Chondrocyte (in vitro differentiated cells): ENCODE measurements around the gene ZNF732. TPM values are rescaled to one million over a fixed set of nuclear protein-coding genes. Genes with fewer than 3 reads are reported as not detected.

Experiments used
- DNase-seq: peaks from one replicate; pipeline ENCODE4 v3.0.0; 2021; ENCODE audit warnings: mixed read lengths, low spot score
- H3K27ac Mint-ChIP-seq: one replicate; pipeline ENCODE4 v1.8.0; 2021; ENCODE audit warnings: mild to moderate bottlenecking, moderate library complexity, mixed read lengths; ENCODE audit not compliant: unreplicated experiment
- H3K27me3 Mint-ChIP-seq: 2 replicates; pipeline ENCODE4 v1.8.0; 2021; ENCODE audit warnings: low read depth, mixed read lengths
- H3K36me3 Mint-ChIP-seq: 2 replicates; pipeline ENCODE4 v1.8.0; 2021; ENCODE audit warnings: low read depth, mixed read lengths
- H3K4me1 Mint-ChIP-seq: 2 replicates; pipeline ENCODE4 v1.8.0; 2021; ENCODE audit warnings: low read depth, mild to moderate bottlenecking, mixed read lengths
- H3K4me3 Mint-ChIP-seq: one replicate; pipeline ENCODE4 v1.8.0; 2021; ENCODE audit warnings: mild to moderate bottlenecking, moderate library complexity, mixed read lengths; ENCODE audit not compliant: unreplicated experiment
- H3K9me3 Mint-ChIP-seq: 2 replicates; pipeline ENCODE4 v1.8.0; 2021; ENCODE audit warnings: low read depth, mixed read lengths
- CTCF ChIP-seq: fragments of 200-600 bp; sonication (generic); IDR thresholded peaks from 2 replicates; pipeline ENCODE4 v1.5.0; 2021; ENCODE audit warnings: antibody characterized with exemption, mild to moderate bottlenecking, moderate library complexity
- microRNA-seq: library from miRNA; unstranded; fragments of <30 nt; microRNA quantifications from one replicate; pipeline ENCODE4 v1.2.0, GENCODE V29; 2020; ENCODE audit warnings: borderline number of aligned reads
- total RNA-seq: library from RNA; stranded (reverse); gene quantifications from 3 replicates; pipeline ENCODE4 v1.2.1, GENCODE V29; 2021

ZNF732 gene
- total RNA-seq, 1 donor from 2014 or later, result 0.37 TPM

DNA sequence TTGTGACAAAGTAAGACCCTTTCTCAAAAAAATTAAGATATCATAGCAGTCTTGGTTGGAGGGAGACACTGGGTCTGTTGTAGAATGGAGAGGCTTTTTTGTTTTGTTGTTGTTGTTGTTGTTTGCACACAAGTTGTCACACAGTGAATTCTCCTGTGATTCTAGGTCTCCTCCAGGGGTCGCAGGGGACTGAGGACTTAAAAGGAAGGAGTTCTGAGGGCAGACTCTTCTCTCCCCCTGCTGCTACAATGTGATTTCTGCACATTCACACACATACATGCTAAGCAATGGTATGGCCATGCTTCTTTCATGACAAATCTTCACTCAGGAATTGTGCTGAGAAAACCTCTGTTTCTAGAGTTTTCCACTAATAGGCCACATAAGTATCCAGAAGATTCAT lies 71.1 kb downstream of the ZNF732 start:
- Mint-ChIP-seq H3K36me3 (peaks cover 20% of the 10 kb centered on the region), H3K27me3 (no peaks in the 10 kb centered on the region), H3K9me3 (peaks cover 56% of the 10 kb centered on the region), H3K27ac (no peak overlapping the region), H3K4me1 (no peaks in the 10 kb centered on the region), H3K4me3 (no peak overlapping the region)
- no peak for TF ChIP-seq CTCF
- no peak for DNase-seq

DNA sequence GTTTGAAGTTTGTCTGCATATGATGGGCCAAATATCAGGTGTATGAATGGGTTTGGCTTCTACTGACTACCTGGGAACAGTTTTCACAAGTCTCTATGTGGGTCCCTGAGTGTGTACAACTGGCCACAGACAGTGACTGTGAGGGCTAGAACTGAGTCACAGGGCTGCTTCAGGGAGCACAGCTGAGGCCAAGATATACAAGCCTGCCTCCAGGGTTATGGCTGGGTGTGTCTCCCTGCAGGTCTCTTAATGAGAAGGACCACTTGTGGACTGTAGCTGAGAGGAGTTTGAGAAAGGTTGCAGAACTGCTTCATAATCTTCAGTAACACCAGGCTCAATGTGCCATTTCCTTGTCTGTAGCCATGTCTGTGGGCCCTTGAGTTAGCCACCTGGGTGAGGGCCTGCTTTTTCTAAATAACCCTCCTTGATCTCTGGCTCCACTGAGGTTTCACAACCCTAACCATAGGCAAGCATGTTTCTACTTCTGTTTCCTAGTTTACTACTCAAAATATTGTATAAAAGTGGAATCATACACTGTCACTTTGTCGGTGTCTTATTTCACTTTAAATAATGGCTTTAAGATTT lies 81.3 kb downstream of the ZNF732 start:
- no peak for DNase-seq
- Mint-ChIP-seq H3K4me1 (no peaks in the 10 kb centered on the region), H3K36me3 (peaks cover 12% of the 10 kb centered on the region), H3K27me3 (no peaks in the 10 kb centered on the region), H3K27ac (no peak overlapping the region), H3K9me3 (peaks cover 37% of the 10 kb centered on the region), H3K4me3 (no peak overlapping the region)
- no peak for TF ChIP-seq CTCF

Small RNAs within 50 kb of the gene (microRNA-seq; reads per million reads assigned to microRNA genes)
- not detected for gene MIR571

Other genes starting within 250 kb of the ZNF732 start
- gene ZNF718, start 181.0 kb downstream of the ZNF732 start, total RNA-seq, result 3.1 to 7.1 TPM (median 3.2 TPM) in 3 replicates
- 7.9 to 13.7 TPM (median 7.9 TPM) in 3 replicates for gene ZNF141, start 32.3 kb upstream of the ZNF732 start, total RNA-seq
- gene ZNF721, start 193.7 kb upstream of the ZNF732 start, total RNA-seq, result 17.2 to 24.6 TPM (median 18.6 TPM) in 3 replicates
- gene PIGG, start 193.7 kb upstream of the ZNF732 start, total RNA-seq, result 48.8 to 67.1 TPM (median 55.2 TPM) in 3 replicates